COLO668 (cell line): Measurements from ENCODE around the gene PRSS48.
A peak's percentile ranks its signal among the peaks of the same experiment; 100 is the strongest.
"Not testable (repeated sequence)": the region's sequence is repeated elsewhere in the genome, so short reads cannot be mapped to it uniquely, and the experiment has no call there.

Experiments used
- DNase-seq: peaks from one replicate; lab custom pipeline; 2025; ENCODE audit not compliant: unreplicated experiment; lab: John Stamatoyannopoulos, UW

The PRSS48 gene

GRCh38 chr4:151276787-151277562 lies at the start of gene PRSS48:
Gene PRSS48, plus strand, starts transcription at chr4:151277161. Its CDS starts 12 bp downstream, at chr4:151277173.
- DNase-seq, result peak; percentile 67

- no peak for DNase-seq
These were observed 49.8 kb upstream of the PRSS48 start for GRCh38 chr4:151227172-151227571.

- no peak for DNase-seq
These were observed 49.2 kb upstream of the PRSS48 start for GRCh38 chr4:151227731-151228130.

GRCh38 chr4:151228189-151229119 lies 48.5 kb upstream of the PRSS48 start:
- no peak for DNase-seq

- DNase-seq, result no peak
These were observed 44.9 kb upstream of the PRSS48 start for GRCh38 chr4:151231915-151232595.

GRCh38 chr4:151233600-151233999 lies 43.4 kb upstream of the PRSS48 start:
- no peak for DNase-seq

GRCh38 chr4:151235373-151235772 lies 41.6 kb upstream of the PRSS48 start:
- DNase-seq, result not testable (repeated sequence)

- no peak for DNase-seq
These were observed 40.9 kb upstream of the PRSS48 start for GRCh38 chr4:151236036-151236435.

- no peak for DNase-seq
These were observed 38.5 kb upstream of the PRSS48 start for GRCh38 chr4:151238477-151238876.

GRCh38 chr4:151239608-151240007 lies 37.4 kb upstream of the PRSS48 start:
- DNase-seq, result no peak

- DNase-seq, result no peak
These were observed 34.7 kb upstream of the PRSS48 start for GRCh38 chr4:151242305-151242704.

- DNase-seq, result no peak
These were observed 30.2 kb upstream of the PRSS48 start for GRCh38 chr4:151246742-151247141.

GRCh38 chr4:151247395-151247794 lies 29.6 kb upstream of the PRSS48 start:
- no peak for DNase-seq

GRCh38 chr4:151248519-151248918 lies 28.4 kb upstream of the PRSS48 start:
- no peak for DNase-seq

- DNase-seq, result no peak
These were observed 26.3 kb upstream of the PRSS48 start for GRCh38 chr4:151250706-151251105.

- DNase-seq, result peak; percentile 25
These were observed 25.2 kb upstream of the PRSS48 start for GRCh38 chr4:151251603-151252304.

- not testable (repeated sequence) for DNase-seq
These were observed 21.7 kb upstream of the PRSS48 start for GRCh38 chr4:151255226-151255625.

GRCh38 chr4:151255680-151256079 lies 21.3 kb upstream of the PRSS48 start:
- DNase-seq, result not testable (repeated sequence)

GRCh38 chr4:151256134-151256533 lies 20.8 kb upstream of the PRSS48 start:
- DNase-seq, result no peak

GRCh38 chr4:151257704-151258103 lies 19.3 kb upstream of the PRSS48 start:
- no peak for DNase-seq

- no peak for DNase-seq
These were observed 17.2 kb upstream of the PRSS48 start for GRCh38 chr4:151259752-151260151.
